ENCODE results near the gene WDR75.
"Not testable (repeated sequence)": the region's sequence is repeated elsewhere in the genome, so short reads cannot be mapped to it uniquely, and the experiment has no call there.

The WDR75 gene

DNA sequence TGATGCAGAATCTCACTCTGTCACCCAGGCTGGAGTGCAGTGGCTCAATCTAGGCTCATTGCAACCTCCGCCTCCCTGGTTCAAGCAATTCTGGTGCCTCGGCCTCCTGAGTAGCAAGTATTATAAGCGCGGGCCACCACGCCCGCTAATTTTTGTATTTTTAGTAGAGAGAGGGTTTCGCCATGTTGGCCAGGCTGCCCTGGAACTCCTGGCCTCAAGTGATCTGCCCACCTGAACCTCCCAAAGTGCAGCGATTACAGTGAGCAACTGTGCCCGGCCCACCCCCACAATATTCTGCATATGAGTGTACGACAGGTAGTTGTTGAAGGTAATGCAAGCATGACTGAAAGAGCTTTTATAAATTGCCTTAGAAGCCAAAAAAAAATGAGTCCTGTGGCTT lies 1.2 kb downstream of the WDR75 start:
- DNase-seq = no peak

DNA sequence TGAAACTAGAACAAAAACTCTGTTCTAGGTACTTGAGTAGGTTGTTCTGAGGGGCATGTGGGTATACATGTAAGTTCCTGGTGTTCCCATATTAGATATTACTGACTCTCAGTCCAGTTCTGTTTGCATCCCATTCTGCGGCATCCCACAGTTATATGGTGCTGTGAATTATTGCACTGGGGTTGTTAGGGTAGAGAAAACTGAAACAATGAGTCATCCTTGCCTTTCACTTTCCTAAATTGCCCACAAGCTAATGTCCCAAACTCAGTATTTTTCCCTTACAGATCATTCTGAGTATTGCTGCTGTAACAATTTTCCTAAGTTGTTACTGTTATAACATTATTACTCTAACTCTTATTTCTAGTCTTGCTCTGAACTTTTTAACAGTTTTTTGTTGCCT lies 3.0 kb downstream of the WDR75 start:
- peak; percentile 47 for DNase-seq

DNA sequence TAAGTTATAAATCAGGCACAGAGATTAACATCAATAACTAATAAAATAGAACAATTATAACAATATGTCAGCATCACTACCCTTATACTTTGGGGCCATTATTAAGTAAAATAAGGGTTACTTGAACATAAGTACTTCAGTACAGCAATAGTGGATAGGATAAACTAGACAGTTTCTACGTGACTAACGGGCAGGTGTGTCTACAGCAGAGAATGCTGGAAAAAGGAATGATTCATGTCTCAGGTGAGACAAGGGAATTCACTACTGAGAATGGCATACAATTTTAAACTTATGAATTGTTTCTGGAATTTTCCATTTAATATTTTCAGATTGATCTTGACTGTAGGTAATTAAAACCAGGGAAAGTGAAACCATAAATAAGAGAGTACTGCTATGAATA lies 5.5 kb downstream of the WDR75 start:
- no peak for DNase-seq

DNA sequence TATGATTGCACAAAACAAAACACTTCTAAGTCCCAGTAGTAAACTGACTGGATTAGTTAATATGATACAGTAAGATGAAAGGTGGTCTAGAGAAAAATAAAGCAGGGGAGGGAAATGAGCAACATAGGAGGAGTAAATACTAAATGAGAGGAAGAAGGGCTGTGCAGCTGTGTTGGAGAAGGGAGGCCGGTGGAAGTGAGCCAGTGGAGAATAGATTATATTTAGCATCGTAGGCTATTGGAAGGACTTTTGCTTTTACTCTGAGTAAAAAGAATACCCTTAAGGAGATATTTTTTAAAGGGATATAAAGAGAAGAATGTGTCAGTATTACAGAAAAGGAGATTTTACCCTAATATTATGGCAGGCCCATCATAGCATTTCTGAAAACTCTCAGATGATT lies 12.7 kb downstream of the WDR75 start:
- DNase-seq = no peak

DNA sequence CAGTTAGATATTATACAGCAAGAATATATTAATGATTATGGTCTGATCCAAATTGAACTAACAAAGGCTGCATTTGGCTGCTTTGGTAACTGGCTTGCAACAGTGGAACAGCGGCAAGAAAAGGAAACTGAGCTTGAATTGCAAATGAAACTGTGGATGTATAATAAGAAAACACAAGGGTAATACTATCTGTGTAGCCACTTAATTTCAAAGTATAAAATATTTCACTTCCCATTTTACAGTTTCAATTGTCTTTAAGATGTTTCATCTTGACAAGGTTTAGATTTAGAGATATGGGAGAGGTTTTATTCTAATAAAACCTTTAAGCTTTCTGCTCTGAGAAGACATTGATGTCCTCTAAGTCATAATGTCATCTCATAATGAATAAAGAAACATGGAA lies 23.8 kb downstream of the WDR75 start:
- no peak for DNase-seq

DNA sequence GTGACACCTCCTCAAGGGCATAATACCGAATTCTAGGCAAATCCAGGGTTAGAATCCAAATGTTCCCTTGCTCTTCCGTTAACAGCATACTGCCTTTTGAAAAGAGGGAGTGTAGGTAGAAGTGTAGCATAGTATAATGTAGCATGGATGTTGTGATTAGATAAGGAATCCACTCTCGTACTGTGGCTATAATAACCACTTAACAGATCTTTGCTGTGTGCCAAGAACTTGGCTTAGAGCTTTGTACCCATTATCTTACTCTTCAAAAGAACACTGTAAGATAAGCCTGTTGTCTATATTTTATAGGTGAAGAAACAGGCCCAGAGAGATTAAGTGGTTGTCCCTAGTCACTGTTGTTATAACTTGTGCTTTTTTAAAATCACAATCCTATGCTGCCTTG lies 24.2 kb downstream of the WDR75 start:
- peak; percentile 60 for DNase-seq

DNA sequence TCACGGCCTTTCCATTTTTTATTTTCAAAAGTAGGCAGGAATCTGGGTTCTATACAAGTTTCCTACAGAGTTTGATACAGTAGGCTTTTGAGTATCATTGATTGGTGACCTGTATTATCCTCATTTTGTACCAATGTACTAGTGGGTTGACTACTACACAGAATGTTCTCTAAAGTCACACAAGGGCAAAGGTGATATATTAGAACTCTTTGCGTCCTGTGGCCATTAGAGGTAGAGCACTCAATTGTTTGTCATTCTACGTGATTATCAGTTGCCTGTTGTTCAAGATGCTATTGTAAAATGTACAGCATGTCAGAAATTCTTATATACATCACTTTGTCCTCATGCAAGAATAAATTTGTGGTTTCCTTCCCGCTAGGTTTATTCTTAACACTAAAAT lies 24.8 kb downstream of the WDR75 start:
- no peak for DNase-seq

DNA sequence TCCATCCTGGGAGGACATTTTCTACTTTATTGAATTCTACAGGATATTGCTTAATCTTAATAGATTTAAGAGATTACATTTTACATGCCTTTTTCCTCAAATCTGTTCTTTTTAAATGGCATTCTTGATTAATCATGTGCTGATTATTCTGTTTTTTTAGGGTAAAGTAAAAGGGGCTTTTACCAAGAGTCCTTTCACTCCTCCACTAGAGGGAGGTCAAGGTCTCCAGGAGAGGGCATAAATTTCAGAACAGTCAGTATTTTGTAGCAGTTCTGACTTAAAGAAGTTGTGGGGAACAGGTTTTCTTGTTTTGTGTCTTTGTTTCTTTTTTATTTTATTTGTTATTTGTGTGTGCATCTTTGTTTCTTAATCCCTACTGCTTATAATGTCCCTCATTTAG lies 25.4 kb downstream of the WDR75 start:
- peak; percentile 61 for DNase-seq

DNA sequence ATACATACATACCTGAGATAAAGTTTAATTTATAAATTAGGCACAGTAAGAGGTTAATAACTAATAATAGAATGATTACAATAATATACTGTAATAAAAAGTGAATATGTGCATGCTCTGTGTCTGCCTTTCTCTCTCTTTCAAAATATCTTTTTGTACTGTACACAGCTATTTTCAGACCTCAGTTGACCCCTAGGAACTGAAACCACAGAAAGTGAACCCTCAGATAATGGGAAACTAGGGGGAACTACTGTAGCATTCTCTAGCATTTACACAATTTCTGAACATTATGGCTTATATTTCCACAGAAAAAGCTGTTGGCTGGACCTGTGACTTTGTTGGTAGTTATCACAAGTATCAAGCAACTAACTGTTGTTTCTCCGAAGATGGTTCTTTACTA lies 25.9 kb downstream of the WDR75 start:
- DNase-seq = no peak

DNA sequence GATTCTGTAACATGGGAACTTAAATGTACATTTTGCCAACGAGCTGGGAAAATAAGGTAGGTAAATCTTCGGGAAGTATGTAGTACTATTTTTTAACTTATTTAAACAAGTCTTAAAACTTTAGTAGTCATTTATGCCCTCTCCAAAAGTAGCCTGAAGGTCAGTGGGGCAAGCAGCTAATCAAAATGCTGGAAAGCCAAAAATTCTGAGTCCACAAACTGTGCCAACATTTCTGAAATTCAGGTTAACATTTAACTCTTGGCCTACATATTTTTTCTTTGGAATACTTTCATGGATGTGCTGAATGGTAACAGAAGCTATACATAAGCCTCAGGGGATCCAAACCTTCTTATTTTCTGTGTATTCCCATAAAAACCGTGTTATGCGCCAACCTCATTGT lies 26.3 kb downstream of the WDR75 start:
- no peak for DNase-seq

DNA sequence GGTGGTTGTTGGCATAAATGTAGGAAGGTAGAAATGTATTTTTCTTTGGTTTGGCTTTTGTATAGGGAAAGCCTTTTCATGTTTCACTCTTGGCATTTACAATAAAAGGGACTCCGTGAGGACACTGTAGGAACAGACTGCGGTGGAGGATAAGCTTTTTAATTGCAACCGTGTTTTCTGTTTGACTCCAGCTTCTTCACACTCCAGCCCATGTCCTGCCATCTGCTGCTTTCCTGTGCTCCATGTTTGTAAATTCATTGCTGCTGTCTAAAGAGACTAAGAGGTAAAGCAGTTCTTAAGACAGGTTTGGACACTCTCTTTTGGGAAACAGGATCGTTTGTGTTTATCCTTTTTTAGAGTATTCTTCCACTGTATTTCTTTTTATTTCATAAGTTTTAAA lies 33.3 kb downstream of the WDR75 start:
- no peak for DNase-seq

DNA sequence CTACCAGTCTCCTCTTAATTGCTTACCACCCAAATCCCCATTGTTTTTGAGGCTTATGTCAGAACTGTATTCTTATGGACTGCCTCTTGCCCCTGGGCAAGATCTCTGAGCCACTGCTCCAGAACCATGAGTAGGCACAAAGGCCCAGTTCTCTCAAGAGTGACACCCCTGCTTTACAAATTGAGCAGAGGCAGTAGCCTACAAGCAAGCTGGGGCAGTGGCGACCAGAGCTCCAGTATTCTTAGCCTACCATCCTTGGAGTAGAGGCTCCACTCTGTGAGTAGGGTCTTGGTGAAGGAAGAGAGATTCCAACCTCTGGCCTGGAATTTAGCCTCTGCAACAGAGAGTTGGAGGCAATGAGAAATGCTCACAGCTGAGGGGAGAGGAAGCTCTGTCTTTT lies 36.5 kb downstream of the WDR75 start:
- no peak for DNase-seq

DNA sequence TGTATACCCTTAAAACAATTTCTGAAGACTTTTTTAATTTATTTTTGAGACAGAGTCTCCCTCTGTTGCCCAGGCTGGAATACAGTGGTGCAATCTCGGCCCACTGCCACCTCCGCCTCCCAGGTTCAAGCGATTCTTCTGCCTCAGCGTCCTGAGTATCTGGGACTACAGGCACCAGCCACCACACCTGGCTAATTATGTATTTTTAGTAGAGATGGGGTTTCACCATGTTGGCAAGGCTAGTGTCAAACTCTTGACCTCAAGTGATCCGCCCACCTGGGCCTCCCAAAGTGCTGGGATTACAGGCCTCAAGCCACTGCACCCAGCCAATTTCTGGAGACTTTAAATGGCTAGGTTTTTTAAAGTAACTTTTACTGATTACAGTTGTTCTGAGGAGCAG lies 37.0 kb downstream of the WDR75 start:
- DNase-seq = not testable (repeated sequence)

DNA sequence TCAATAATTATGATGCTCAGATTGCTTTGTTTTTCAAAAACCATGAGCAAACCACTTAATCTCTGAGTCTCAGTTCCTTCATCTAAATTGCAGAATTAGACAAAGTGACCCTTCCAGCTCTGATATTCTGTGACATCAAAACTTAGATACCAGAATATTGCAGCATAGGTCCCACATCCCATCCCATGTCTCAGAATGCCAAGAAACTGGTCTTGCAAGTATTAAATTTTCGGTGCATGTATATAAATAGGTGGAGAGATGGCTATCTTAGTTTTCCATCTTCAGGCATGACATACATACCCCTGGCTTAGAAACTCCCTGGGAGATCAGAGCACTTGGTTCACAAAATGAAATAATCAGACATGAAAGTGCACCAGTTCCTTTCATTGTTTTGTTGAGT lies 39.8 kb downstream of the WDR75 start:
- no peak for DNase-seq

DNA sequence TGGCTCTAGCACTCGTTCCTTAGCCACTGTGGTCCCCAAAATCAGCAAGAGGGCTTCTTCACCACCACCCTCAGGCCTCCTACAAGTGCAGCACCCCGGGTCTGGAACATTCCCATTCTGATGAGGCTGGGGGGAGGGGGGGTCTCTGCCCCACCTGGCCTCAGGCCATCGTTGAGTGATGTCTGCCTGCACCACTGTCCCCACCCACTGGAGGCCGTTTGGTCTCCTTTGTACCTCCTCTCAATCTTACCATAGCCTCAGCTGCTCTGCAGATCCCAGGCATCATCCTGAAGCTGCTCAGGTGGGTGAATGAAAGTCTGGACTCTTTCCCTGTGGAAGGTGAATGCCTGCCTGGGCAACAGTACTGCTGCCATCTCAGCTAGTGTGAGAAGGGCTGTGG lies 42.3 kb downstream of the WDR75 start:
- no peak for DNase-seq

DNA sequence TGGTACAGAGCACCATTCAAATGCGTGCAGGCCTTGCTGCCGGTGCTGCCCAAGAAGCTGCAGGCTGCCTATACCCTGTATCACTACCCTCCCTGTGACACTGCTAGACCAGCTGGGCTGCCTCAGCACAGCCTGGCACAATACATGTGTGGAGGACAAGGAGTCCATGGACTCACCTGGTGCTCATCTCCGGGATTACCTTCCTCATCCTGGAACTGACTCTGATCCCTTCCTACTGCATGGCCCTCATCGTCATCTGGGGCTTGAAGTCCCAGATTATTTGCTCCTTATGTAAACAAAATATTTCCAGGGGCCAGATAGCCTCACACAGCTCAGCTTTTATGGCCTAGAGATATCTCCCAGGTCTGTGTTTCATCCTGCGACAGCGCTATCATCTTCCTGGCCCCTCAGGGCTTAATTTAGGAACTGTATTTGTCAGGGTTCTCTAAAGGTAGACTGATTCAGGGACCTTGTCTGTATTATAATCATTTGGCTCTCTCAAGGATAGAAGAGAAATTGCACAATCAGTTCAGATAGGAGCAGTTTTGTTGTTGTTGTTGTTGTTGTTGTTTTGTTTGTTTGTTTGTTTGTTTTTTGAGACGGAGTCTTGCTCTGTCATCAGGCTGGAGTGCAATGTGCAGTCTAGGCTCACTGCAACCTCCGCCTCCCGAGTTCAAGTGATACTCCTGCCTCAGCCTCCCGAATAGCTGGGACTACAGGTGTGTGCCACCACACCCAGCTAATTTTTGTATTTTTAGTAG lies 42.9 kb downstream of the WDR75 start:
- no peak for DNase-seq

DNA sequence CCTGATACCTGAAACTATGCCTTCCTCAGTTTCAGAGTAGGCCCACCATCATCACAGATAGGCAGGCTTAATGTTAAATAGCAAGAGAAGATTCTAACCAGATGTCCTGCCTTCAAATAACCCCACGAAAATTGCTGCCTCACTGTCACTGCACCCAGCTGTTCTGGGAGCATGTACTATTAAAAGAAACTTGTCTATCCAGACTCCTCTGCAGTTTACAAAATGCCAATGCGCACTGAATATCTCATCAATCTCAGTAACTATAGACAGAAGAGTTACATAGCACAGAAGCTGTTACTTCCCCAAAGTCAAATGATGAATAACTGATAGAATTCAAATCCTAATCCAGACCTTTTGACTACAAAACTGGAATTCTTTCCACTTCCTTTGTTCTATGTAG lies 43.9 kb downstream of the WDR75 start:
- peak; percentile 20 for DNase-seq

DNA sequence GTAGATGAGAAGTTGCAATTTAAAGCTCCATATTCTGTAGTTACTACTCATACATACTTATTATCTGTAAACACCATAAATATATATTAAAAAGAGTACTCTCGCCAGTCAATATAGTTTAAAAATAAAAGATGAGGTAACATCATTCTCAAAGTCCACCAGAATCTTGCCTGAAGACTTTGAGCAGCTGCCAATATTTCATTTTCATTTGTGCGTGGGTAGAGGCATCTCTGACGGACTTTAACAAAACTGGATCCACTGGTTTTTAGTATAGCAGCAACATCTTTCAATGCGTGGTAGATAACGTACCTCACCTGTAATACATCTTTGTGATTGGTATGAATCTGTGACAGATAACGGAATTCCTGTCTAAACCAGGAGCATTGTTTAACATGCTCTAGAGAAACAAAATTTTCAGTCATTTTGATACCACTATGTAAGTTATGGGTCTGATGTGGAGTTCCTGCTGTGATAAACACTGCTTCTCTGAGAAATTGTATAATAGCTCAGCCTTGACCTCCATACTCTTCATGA lies 45.0 kb downstream of the WDR75 start:
- DNase-seq = no peak

DNA sequence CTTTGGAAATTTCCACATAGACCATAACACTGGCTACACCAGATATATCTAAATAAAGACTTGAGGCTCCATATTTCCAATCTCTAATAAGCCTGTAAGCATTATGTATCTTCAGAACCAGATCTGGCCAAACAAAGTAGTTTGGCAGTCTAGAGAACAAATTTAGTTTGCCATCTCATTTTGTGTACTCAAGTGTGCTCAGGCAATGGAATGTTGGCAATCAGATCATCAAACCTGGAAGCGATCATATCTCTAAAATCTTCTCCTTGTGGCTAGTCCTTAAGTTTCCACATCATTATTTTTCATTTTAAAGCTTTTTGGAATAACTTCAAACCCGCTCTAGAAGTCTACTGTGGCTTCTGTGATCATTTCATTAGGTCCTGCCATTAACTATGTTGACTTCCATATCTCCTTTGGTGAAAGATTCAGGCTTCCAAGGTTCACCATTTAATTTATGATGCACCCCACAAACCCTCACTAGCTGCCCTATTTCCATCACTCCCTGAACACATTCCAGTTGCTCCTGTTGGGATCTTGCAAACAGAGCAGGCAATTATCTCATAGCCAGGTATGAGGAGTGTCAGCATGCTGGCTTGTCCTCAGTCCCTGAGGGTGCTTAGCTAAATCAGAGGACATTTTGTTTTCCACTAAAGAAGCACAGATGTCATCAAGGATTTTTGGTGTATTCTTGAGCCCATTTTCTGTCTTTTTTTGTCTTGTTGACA lies 46.2 kb downstream of the WDR75 start:
- DNase-seq = no peak

DNA sequence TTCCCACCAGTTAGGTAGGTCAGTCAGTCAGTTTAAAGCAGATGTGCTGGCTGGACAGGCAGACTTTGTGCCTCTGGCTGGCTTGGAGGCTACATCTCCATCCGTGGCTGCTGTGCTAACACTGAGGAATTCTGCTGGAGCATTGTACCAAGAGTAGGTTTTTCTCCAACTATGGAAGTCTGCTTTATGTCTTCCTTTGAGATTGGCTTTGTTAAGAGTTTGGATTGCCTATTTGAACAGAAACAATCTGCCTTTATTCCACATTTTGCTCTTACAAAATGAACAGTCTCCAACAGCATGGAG lies 46.7 kb downstream of the WDR75 start:
- DNase-seq = no peak

DNA sequence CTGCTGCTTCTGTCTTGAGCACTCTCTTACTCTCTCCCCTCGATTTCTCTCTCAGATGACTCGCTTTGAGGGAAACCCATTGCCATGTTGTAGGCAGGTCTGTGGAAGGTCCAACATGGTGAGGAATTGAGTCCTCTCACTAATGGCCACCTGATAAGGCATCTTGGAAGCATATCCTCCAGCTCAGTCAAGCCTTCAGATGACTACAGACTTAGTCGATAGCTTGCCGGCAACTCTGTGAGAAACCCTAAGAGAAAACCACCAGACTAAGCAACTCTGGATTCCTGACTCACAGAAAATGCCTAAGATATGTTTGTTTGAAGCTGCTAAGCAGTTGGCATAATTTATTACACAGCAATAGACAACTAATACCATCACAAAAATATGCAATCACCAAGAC lies 51.2 kb downstream of the WDR75 start:
- no peak for DNase-seq

DNA sequence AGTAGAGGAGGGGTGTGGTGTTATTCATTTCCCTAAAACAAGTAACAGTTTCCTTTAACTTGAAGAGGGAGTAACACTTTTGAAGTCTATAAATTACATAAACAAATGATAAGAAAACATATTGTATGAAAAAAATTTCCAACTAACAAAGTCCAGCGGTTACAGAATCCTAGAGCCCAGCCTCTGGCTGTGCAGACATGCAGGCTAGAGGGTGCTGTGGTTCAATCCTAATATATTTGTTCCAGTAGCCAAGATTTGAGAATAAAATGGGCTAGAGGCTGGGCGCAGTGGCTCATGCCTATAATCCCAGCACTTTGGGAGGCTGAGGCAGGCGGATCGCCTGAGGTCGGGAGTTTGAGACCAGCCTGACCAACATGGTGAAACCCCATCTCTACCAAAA lies 56.9 kb downstream of the WDR75 start:
- peak; percentile 34 for DNase-seq

DNA sequence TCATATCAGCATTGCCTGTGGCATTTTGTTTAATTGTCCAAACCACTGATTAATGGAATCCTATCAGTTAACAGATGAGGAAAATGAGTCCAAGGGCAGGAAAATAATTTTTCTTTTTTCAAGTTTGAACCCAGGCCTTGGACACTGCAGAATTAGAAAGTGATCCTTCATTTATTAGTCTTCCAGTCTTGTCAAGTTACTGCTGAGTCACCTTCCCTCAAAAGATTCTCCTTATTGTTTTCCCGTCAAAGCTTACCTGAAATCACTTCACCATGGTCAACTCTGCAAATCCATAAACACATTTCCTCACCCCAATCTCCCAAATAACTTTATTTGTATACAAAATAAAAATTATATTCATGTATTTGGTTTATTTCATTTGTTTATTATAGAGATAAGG lies 57.9 kb downstream of the WDR75 start:
- DNase-seq = no peak

DNA sequence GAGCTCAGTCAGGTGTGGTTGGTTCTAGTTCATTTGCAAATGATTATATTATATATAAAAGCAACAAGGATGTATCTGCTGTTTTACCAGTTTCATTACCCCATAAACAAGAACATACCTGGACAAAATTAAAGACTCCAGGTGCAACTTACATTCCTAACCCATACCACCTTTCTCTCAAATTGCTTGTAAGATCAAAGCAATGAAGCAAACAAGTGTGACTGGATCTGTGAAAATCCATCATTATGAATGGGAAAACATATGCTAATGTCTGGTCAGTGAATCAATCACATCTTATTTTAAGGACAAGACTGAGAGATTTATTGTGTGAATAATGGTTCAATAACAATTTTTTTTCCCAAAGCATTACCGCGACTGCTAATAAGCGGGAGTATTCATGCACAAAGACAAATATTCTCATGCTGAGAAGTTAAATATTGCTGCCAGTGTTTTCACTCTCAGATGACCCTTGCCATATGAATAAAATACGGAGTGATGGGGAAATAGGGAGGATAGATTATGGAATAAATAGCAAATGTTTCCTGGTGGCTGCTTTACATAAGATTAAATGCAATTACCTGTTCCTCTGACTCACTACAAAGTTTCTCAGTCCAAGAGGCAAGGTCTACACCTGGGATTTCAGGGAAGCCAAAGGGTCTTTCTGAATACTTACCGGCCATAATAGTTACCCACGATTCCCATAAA lies 59.3 kb downstream of the WDR75 start:
- no peak for DNase-seq

All from OCI-M1 (cell line).